Stimulated activated CD8-positive, alpha-beta memory T cell treated with anti-CD3 and anti-CD28 coated beads, Interleukin-4, amount 100 ng/mL, for 1 hour (primary cell): ENCODE measurements around the gene SASH1.

Experiments
- DNase-seq, 2 donors: peaks; one replicate each; pipeline ENCODE4 v3.0.0-alpha.2; 2020; ENCODE audit warnings: low read depth in 2 of 2, low spot score in 1 of 2

The SASH1 gene

DNA sequence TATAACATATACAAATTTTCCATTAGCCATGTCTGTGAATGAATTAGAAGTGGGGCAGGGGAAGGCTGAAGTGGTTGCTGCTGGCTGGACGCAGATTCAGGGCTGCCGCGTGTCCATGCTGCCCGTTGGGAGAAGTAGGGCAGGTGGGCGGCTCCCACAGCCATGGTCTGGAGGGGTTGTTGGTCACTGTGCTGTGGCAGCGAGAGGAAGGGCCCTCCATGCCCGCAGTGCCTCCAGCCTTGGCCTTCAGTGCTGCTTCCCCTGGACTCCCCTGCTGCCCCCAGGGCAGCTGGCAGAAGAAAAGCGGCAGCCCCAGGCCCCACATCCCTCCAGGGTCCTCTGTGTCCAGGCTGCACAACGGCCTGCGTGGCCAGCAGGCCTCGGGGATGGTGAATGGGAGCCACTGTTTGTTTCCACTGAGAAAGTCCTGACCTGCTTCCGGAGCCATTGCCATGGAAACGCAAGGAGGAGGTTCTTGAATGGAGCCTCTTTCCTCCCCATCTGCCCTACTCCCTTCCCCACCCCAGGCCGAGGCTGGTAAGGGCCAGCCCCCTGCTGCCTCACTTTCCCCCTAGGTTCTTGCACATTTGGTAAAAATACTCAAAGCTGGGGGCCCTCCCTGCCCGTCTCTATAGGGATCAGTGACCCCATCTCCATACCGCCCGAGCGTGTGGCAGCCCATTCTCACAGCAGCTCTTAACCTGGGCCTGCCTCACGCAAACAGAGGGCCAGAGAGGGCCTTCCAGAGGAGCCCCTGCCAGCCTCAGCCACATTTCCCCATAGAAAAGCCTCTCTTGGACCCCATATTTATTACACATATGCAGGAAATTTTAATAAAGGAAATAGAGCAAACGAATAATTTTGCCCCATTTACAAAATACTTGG is 113.3 kb downstream of the SASH1 start:
- no peak for DNase-seq

DNA sequence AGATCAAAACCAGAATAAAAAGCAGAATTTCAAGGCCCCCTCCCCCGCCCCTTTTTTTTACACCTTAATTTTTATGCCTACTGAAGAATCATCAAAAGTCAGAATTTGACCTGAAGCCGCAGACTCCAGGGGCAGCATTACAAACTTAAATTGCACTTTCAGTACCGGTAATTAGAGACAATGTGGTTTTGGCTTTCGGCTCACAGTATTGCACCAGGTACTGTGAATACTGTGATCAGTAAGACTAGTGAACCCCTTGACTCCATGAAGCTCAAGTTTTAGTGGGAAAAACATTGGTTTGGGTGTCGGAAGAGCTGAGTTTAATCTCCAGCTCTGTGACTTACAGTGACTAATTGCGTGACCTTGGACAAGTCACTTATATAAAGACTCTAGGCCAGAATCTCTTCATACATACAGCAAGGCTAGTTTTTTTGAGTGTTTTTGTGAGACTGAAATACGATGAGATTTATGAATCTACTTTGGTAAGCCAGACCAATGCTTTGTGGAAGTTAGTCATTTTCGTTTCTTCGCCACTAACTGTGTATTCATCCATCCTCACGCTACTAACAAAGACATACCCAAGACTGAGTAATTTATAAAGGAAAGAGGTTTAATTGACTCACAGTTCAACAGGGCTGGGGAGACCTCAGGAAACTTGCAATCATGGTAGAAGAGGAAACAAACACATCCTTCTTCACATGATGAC is 114.7 kb downstream of the SASH1 start:
- no peak for DNase-seq

DNA sequence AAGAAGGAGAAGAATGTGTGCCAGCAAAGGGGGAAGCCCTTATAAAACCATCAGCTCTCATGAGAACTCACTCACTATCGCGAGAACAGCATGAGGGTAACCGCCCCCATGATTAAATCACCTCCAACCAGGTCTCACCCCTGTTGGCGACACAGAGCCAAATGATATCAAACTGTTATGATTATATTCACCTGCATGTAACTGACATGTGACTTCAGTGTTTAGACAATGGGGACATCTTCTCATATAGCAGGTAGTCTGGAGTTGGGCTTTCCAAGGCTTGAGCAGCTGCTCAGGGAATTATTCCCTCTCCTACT is 115.2 kb downstream of the SASH1 start:
- DNase-seq: no peak

DNA sequence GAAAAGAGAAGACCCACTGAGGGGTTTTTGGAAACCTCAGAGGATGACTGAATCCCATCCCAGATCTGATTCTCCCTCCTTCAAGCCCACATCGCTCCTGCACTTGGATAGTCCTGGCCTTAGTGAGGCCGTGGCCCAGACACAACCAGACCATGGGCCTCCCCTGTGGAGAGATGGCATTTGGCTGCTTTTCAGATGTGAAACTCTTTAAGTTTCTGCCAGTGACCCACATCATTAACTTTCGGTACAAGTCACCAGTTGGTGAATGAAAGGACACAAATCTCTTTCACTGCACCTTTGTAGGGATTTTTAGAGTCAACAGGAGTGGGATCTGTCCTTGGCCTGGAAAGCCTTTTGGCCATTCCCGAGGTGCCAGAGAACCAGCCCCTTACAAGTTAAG is 116.6 kb downstream of the SASH1 start:
- DNase-seq: no peak

DNA sequence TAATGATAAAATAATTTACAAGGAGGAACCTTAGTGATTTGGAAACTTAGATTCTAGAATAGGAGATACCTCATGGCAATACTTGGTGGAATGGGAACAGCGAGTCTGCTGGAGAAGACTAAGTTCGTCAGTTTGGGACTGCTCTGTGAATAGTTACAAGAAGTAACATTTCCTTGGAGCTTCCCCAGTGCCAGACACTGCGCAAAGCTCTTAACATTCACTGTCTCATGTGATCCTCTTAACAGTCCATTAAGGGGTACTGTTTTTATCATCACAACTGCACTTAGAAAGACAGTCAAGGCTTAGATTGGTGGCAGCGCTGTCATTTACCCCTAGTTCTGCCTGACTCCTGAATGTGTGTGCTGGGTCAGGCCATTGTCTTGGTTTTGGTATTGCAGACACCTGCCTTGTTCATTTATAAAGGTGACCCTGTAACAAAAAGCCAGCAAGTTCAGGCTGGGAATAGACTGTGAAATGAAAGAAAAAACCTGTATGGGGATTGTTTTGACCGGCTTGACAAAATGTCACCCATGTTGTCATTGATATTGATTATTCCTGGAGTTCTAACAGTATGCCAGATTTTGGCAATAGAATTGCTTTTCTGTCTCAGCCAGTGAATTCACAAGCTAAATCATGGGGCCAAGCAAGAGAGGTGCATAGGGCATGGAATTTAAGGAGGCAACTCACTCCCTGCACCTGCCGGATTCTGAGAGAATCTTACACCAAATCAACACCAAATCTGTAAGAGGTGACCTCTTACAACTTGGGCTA is 118.4 kb downstream of the SASH1 start:
- DNase-seq: no peak

DNA sequence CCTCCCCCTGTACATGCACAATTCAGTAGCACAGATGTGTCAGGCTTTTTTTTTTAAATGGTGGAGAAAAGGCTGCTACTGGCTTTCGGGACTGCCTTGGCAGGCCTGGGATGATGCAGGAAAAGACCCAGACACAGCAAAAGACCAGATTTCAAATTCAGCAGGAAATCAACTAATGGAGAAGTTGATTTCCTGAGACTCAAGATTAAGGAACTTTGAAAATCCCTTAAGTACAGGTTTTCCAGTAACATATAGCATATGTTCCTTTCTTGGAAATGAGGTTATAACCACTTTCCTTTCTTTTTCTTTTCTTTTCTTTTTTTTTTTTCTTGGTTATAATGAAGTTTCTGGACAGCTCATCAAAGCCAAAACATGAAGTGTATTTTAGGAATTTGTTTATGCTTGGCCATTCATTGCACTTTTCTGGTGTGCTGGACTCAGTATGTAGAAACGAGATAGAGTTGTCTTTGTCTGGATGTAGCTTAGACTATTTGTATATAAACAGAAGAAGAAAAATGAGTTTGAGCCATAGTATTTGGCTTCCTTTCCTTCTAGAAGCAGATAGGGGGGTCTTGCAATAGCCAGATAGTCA is 119.4 kb downstream of the SASH1 start:
- no peak for DNase-seq

DNA sequence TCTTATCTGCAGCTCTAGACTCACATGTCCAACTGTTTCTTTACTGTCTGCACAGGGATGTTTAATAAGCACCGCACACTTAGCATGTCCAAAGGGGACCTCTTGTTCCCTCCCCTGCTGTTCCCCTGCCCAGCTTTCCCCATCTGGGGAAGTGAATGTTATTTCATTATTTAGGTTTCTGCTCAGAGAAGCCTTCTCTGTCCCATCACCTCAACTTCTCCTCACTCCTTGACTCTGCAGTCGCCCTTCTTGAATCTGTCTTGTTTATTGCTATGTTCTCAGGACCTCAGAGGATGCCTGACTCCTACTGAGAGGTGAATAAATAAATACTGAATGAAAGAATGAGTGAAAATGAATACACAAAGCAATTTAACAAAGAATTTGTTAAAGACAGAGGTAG is 121.0 kb downstream of the SASH1 start:
- DNase-seq: no peak

DNA sequence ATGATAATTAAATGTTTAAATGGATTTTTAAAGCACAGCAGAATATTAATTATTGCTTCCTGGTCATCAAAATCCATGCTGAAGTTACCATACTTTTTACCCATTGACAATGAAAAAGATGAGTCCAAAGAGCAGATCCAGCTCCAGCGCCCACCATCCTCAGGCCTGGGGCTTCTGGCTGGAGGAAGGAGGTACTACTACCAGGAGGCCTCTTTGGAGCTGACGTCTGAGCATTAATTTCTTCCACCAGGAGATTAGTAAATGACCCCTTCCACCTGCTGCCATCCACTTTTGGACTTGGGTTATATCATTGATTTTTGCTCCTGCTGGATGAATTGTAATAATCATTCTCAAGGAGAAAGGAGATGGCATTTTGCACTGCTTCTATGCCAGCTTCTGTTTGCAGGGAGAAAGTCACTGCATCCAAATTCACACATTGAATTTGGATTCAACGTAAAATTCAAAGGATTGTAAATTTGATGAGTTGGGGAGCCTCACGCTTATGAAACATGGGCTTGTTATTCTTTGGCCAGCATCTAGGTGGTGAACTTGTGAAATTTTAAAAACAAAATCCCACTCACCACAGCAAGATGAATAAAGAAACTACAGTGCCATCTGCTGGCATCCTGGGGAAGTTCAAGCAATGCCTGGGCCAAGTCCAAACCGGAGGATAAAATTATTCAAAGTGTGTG is 121.8 kb downstream of the SASH1 start:
- DNase-seq: peak in 1 of 2 donors; percentile 12

DNA sequence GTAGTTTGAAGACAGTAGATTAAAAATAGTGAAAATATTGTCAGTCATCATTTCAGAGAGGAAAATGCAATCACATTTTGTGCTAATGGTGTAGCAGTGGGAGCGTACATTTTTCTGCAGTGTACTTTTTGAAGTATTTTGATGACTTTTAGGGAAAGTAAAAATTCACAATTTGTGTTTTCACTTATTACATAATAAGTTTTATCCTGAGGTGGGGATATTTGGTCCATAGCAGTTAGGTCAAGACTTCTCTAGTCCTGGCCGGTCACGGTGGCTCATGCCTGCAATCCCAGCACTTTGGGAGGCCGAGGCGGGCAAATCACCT is 122.3 kb downstream of the SASH1 start:
- no peak for DNase-seq

DNA sequence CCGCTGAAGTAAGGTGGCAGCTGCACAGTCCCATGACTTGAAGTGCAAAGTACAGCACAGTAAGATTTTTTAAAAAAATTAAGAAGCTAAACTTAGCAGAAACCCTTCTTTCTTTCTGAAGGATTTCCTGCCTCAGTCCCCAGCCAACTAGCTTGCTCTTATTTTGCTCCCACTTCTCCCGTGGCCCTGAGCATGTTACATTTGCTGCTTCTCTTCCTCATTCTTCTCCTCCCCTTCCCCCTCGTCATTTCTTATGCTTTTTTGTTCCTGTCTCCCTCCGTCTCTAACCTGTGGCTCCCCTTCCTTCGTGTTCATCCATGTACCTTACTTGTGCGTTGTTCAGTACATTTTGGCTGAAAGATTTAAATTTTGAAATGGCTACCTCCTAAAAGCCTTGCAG is 123.0 kb downstream of the SASH1 start:
- DNase-seq: no peak

DNA sequence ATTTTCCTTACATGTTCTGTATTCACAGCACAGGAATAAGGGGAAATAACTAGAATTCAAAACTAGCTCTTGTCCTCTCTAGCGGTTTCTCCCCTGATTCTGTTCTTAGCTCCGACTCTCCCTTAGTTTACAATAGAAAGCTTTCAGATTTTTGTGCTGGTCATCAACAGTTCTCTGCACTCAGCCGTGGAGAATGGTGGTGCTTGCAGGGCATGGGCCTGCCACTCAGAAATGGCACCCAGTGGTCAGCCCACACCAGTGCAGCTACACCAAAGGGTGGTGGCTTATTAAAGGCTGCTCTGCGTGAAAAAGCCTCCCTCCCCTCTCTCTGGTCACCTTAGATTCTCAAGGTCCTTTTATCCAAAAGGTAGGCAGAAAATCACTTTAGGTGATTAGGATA is 123.5 kb downstream of the SASH1 start:
- DNase-seq: no peak

DNA sequence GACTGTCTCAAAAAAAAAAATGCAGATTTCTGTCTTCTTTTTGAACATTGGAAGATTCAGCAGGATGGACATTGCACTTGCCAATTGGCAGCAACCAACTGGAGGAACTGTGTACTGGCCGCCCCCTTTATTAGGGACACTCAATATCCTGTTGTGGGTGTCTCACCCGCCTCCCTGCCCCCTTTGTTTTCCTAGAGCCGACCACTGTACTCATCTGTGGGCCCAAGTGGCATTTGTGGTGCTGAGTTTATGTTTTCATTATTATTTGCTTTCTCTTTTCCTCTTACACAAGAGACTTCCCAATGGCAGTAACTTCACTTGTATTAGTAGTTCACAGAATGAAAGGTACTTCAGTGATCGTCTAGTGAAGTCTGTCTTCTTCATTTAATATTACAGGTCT is 125.3 kb downstream of the SASH1 start:
- no peak for DNase-seq

DNA sequence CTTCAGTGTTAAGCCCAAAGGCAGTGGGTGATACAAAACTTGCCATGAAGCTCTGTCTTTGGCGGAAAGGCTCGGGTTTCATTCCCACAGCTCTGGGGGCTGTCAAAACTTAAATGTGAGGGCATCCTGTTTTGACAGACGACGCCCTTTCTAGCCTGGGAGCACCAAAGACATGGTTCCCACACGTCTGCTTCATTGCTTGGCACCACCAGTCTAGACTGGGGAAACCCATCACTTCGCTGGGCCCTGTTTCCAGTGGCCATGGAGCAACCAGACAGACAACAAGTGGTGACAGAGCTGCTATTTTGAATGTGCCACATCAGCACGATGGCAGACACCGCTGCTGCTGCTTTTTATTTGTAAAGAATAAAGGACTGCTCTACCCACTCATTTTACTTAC is 127.5 kb downstream of the SASH1 start:
- no peak for DNase-seq

DNA sequence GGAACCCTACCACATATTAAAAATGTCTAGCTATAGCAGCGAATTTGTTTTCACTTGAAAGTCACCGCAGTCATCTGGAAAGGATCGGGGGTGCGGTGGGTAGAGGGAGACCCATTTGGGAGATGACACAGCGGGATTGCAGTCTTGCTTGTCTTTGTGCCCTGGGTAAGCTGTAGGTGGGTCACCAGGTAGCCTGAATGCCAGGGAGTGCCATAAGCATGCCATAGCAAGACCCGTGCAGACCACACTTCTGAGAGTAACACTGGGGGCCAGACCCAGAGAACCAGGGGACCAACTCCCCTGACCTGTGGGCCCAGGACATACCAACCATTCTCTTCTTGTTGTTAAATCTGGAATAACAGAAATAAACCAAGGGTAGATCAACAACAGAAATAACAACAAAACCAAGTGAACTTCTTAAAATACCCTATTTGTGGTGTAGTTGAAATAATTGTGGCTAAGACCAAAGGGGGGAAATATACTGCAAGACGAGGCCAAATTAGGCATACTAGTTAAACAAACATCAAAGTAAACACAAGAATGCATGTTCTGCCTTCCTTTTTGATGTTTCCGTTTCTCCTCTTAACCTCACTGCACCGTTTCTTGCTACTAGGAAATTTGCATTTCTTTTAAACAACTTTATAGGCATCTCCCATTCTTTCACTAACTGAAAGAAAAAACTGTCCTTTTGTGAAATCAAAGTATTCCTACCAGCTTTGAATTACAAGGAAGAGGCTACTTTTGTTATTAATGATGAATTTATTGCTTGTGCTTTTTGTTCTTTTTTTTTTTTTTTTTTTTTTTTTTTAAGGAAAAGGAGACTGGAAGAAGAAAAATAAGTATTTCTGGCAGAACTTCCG is 128.2 kb downstream of the SASH1 start:
- no peak for DNase-seq

DNA sequence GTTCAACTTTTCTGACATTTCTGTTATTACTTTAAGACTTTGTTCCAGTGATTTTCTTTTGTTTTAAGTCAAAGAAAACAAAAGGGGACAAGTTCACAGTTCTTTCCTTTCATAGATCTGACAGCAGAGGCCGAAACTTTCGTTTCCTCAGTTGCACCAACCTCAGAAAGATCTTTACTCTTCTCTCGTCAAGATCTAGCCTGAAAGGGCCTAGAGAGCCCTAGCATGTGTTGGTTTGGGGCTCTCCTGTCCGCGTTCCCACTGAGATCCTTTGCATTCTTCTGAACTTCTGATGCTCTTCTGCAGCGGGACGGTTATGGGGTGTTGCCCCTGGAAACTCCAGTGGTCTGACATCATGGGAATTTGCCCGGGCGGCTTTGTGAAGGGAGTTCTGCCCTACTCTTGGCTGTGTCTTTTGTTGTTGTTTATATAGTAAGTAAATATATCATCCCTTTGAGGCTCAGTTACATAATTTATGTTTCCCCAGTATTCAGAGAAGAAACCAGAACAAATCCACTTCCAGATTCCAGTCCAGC is 129.1 kb downstream of the SASH1 start:
- no peak for DNase-seq

DNA sequence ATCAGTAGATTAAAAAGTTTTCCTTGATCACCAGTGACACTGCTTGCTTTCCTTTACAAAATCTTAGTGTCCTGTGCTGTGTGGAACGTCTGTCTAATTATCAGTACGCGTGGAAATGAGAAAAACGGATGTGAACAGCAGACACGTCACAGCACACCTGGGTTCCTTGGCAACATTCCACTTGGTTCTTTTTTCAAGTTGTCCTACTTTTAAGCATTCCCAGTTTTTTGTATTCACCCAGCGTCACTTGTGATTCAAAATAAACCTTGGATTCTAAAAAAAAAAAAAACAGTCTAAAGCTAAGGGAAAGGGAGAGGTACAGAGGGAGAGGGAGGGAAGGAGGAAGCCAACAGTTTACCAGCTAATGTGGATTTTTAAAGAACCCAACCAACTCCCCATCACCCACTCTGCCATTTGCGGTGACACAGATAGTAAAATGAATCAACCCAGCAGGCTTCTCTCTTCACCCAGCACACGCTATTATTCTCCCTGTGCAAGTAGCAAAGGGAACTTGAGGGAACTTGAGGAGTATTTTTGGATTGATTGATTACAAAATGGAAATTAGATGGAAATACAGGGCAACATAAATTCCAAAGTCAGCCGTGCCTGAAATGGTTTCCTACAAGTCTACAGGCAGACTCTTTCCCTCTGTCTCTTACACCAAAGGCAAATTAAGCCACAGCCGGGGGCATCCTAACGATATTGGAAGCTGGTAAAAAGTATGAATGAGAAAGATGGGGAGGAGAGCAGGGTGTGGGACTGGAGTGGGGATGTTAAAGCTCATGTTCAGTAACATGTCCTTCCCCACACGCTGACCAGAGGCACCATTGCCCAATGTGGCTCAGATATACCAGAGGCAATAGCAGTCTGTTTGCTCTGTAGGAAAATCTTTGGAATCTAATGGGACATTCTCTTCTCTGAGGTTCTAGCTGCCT is 129.8 kb downstream of the SASH1 start:
- DNase-seq: no peak

DNA sequence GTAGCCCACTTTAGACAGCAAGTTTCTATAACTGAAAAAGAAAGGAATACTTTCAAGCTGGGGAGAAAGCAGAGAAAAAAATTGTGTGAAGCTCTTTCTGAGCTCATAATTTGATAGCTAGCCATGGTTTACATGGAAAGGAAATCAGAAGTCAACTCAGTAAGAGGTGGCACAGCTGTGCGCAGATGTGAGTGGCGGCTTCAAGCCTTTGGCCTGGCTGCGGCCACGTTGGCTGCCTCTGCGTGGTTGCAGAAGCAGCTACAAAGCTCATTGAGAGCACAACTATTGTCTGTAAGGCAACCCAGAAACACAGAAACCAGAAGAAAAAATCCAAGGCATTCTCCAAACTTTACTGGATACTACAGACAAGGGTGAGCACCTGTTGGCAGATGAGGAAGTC is 136.9 kb downstream of the SASH1 start:
- no peak for DNase-seq

DNA sequence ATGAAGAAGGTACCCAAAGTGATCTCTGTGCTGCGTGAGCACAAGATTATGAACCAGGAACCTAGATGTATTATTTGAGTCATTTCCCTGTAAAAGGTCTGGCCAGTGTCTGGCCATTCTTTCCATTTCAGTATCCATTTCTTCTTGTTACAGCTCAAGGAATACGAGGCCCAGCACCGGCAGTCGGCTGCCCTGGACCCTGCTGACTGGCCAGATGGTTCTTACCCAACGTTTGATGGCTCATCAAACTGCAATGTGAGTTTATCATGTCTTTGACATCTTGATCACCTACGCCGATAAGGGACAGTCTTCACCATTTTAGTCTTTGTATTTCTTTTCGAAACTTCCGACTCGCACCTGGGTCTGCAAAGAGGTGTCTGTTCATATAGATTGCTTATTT is 144.8 kb downstream of the SASH1 start:
- DNase-seq: no peak
